Esophagus (tissue), 2 donors: ENCODE results near the gene KANK4. TPM values are rescaled to one million over a fixed set of nuclear protein-coding genes. Genes with fewer than 3 reads are reported as not detected.

Source experiments
- H3K27ac ChIP-seq, 2 donors: one replicate each; pipeline ENCODE4 v1.5.1; 2013; ENCODE audit warnings: low read depth in 2 of 2, mild to moderate bottlenecking in 2 of 2, inconsistent platforms in 1 of 2, low read length in 1 of 2, moderate library complexity in 1 of 2
- H3K27me3 ChIP-seq, 2 donors: one replicate each; pipeline ENCODE4 v1.6.1; 2013; ENCODE audit warnings: low read length in 2 of 2, control low read depth in 1 of 2, mild to moderate bottlenecking in 1 of 2; ENCODE audit not compliant: insufficient read depth in 2 of 2, control insufficient read depth in 1 of 2
- H3K36me3 ChIP-seq, 2 donors: one replicate each; pipeline ENCODE4 v1.6.1; 2013; ENCODE audit warnings: low read length in 1 of 2; ENCODE audit not compliant: control insufficient read depth in 2 of 2, insufficient read depth in 2 of 2
- H3K4me1 ChIP-seq, 2 donors: one replicate each; pipeline ENCODE4 v1.6.1; 2013; ENCODE audit warnings: low read length in 1 of 2; ENCODE audit not compliant: control insufficient read depth in 2 of 2, insufficient read depth in 2 of 2
- H3K4me3 ChIP-seq, 2 donors: one replicate each; pipeline ENCODE4 v1.5.1; 2013; ENCODE audit warnings: low read length in 2 of 2, mild to moderate bottlenecking in 2 of 2, low read depth in 1 of 2, moderate library complexity in 1 of 2
- H3K9me3 ChIP-seq, 2 donors: one replicate each; pipeline ENCODE4 v1.6.1; 2013; ENCODE audit warnings: mild to moderate bottlenecking in 2 of 2, low read depth in 1 of 2, low read length in 1 of 2, moderate library complexity in 1 of 2; ENCODE audit not compliant: control insufficient read depth in 2 of 2, insufficient read depth in 1 of 2
- WGBS, 2 donors: extraction: QIAGEN DNeasy Blood & Tissue Kit; methylation state at CpG; one replicate each; pipeline ENCODE4 v1.1.7; 2013; 5-methylcytosine and 5-hydroxymethylcytosine counted together
- polyA plus RNA-seq, 2 donors: library from polyadenylated mRNA; stranded (reverse); fragments of 200-250 nt; gene quantifications; one replicate each; pipeline ENCODE4 v1.2.3, GENCODE V29; 2013
- donor health status: healthy with polysubstance abuse.
- donor health status: Bipolar disorder and iron deficiency.

The KANK4 gene
- polyA plus RNA-seq, 2 donors = 0.01 to 0.12 TPM

- no peaks in the 10 kb centered on the region for H3K27me3 ChIP-seq
- no peak overlapping the region for H3K4me3 ChIP-seq
- H3K9me3 ChIP-seq = no peaks in the 10 kb centered on the region
- 77 to 85% methylated on average over 6 of the region's 6 CpGs for WGBS, 2 donors
- H3K36me3 ChIP-seq = no peaks in the 10 kb centered on the region
- no peak overlapping the region for H3K27ac ChIP-seq
- H3K4me1 ChIP-seq = peaks cover 0 to 3% of the 10 kb centered on the region in 2 donors
Measured at GRCh38 chr1:62234688-62235087, 84.5 kb downstream of the KANK4 start.

DNA sequence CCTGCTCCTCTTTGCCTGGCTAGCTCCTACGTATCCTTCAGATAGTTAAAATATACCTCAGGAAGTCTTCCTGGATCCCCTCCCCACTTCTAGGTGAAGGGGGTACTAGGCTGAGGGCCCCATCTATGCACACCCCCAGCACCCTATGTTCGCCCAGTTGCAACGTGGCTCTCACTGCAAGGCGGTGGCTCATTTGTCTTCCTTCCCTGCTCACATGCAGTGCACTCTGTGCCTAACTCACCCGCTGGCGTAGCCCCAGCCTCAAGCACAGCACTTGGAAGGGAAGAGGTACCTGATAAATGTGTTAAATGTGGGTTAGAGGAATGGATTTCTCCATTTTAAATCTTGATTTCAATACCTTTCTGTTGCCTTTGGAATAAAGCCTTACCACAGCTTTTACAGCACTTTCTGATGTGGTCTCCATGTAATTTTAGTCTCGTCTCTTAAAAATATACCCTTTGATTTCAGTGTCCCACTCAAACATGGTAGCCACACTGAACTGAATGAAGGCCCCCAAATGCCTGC is 85.2 kb downstream of the KANK4 start:
- Histone ChIP-seq H3K4me3 (no peak overlapping the region), H3K4me1 (peaks cover 0 to 3% of the 10 kb centered on the region in 2 donors), H3K27ac (no peak overlapping the region), H3K9me3 (no peaks in the 10 kb centered on the region), H3K27me3 (no peaks in the 10 kb centered on the region), H3K36me3 (no peaks in the 10 kb centered on the region)
- 88 to 91% methylated on average over 7 of the region's 7 CpGs for WGBS, 2 donors

DNA sequence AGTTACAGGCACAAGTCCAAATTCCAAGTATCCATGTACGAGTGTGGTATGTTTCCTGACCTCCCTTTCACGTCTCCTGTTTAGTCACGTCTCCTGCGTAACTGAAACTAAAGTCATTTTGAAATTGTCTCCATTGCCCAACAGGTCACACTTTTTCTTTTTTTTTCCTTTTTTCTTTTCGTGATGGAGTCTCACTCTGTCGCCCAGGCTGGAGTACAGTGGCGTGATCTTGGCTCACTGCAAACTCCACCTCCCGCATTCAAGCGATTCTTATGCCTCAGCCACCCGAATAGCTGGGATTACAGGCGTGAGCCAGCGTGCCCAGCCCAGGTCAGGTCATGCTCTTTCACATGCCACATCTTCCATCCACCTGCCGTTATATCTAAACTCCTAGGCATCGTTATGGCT is 86.4 kb downstream of the KANK4 start:
- H3K27ac ChIP-seq = no peak overlapping the region
- H3K4me1 ChIP-seq = peaks cover 0 to 3% of the 10 kb centered on the region in 2 donors
- 50 to 62% methylated on average over 14 of the region's 14 CpGs for WGBS, 2 donors
- H3K36me3 ChIP-seq = no peaks in the 10 kb centered on the region
- H3K4me3 ChIP-seq = no peak overlapping the region
- no peaks in the 10 kb centered on the region for H3K9me3 ChIP-seq
- no peaks in the 10 kb centered on the region for H3K27me3 ChIP-seq

DNA sequence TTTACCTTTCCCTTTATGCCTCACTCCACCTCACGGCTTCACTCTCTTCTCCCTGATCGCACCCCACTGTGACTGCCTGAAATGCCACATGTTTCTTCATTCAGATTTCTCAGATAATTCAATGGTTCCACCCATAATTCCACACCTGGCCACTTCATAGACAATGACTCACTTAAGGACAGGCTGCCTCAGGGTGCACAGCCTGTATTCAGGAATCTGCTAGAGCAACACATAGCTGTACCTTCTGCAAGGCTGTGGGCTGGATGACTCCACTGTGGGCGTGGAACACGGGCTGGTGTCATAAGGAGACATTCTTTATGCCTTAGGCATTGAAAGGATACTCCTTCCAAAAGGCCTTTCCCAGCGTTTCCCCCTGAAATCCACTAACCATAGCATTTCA is 88.5 kb downstream of the KANK4 start:
- H3K9me3 ChIP-seq = no peaks in the 10 kb centered on the region
- WGBS, 2 donors = 63 to 68% methylated on average over 5 of the region's 5 CpGs
- no peaks in the 10 kb centered on the region for H3K27me3 ChIP-seq
- peaks cover 0 to 3% of the 10 kb centered on the region in 2 donors for H3K4me1 ChIP-seq
- H3K4me3 ChIP-seq = no peak overlapping the region
- H3K36me3 ChIP-seq = no peaks in the 10 kb centered on the region
- H3K27ac ChIP-seq = no peak overlapping the region

GRCh38 chr1:62229932-62230331 is 89.3 kb downstream of the KANK4 start:
- H3K36me3 ChIP-seq = no peaks in the 10 kb centered on the region
- H3K9me3 ChIP-seq = no peaks in the 10 kb centered on the region
- no peak overlapping the region for H3K27ac ChIP-seq
- 59 to 69% methylated on average over 2 of the region's 2 CpGs for WGBS, 2 donors
- no peak overlapping the region for H3K4me3 ChIP-seq
- no peaks in the 10 kb centered on the region for H3K27me3 ChIP-seq
- peaks cover 0 to 3% of the 10 kb centered on the region in 2 donors for H3K4me1 ChIP-seq

DNA sequence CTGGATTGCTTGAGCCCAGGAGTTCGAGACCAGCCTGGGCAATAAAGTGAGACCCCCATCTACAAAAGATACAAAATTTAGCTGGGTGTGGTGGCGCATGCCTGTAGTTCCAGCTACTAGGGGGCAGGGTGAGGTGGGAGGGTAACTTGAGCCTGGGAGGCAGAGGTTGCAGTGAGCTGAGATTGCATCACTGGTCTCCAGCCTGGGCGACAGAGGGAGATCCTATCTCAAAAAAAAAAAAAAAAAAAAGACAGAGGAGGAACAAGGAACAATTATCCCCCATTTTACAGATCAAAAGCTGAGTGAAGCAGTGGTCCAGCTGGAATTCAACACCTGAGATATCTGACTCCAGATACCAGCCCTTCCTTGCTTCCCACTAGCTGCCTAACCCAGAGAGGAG is 89.8 kb downstream of the KANK4 start:
- Histone ChIP-seq H3K27ac (no peak overlapping the region), H3K4me3 (no peak overlapping the region), H3K36me3 (no peaks in the 10 kb centered on the region), H3K4me1 (peaks cover 0 to 3% of the 10 kb centered on the region in 2 donors), H3K9me3 (no peaks in the 10 kb centered on the region), H3K27me3 (no peaks in the 10 kb centered on the region)
- 86 to 91% methylated on average over 3 of the region's 3 CpGs for WGBS, 2 donors

DNA sequence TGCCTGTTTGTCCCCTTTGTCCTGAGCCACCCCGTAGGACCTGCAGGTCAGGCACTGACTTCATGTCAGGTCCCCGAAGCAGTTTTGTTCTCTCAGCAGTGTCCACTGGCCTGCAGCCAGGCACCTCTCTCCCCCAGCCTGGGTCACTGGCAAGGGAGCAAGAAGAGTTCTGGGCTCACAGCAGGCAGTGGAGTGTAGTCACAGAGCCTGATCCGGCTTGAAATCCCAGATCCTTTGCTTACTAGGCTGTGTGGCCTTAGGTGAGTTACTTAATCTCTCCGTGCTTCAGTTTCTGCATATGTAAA is 90.4 kb downstream of the KANK4 start:
- H3K27me3 ChIP-seq = no peaks in the 10 kb centered on the region
- no peak overlapping the region for H3K4me3 ChIP-seq
- H3K27ac ChIP-seq = no peak overlapping the region
- H3K4me1 ChIP-seq = peaks cover 0 to 2% of the 10 kb centered on the region in 2 donors
- 72 to 79% methylated on average over 4 of the region's 4 CpGs for WGBS, 2 donors
- no peaks in the 10 kb centered on the region for H3K9me3 ChIP-seq
- H3K36me3 ChIP-seq = no peaks in the 10 kb centered on the region

DNA sequence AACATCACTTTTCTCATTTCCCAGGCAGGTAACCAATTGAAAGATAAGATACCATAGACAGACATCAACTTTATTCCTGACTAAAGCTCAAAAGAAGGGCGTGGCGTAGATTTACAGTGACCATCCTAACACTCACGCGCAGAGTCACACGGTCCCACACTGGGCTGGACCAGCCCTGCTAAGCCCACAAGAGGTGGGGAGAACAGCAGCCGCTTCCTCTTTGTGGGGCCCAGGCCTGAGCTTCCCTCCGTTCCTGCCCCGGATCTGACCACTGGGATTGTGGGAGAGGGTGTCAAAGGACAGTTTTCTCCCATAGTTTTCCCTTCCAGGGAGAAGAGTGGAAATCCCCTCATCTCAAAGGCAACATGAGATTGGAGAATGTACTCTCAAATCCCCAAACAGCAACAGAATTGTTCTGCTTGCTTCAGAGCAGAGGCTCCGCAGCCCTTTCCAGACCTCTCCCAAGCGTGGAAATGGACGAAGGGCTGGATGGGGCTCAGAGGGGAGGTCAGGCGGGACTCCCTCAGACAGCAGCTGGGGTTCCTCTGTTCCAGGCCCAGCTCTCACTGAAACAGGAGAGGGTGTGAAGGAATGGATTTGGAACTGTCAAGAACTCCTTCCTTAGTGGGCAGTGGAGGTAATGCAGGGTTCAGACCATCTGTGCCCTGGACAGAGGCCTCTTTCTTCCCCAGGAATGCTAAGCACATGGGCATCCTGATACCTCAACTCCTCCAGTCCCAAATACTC is 90.9 kb downstream of the KANK4 start:
- Histone ChIP-seq H3K9me3 (no peaks in the 10 kb centered on the region), H3K4me1 (peaks cover 0 to 2% of the 10 kb centered on the region in 2 donors), H3K36me3 (no peaks in the 10 kb centered on the region), H3K27me3 (no peaks in the 10 kb centered on the region), H3K4me3 (no peak overlapping the region), H3K27ac (no peak overlapping the region)
- WGBS, 2 donors = 86 to 87% methylated on average over 12 of the region's 12 CpGs

- Histone ChIP-seq H3K4me1 (no peaks in the 10 kb centered on the region), H3K27me3 (no peaks in the 10 kb centered on the region), H3K27ac (no peak overlapping the region), H3K36me3 (no peaks in the 10 kb centered on the region), H3K9me3 (no peaks in the 10 kb centered on the region), H3K4me3 (no peak overlapping the region)
- 86 to 87% methylated on average over 11 of the region's 11 CpGs for WGBS, 2 donors
Measured at GRCh38 chr1:62227496-62227895, 91.7 kb downstream of the KANK4 start.

GRCh38 chr1:62224182-62224581 is 95.1 kb downstream of the KANK4 start:
- Histone ChIP-seq H3K4me3 (no peak overlapping the region), H3K27ac (no peak overlapping the region), H3K9me3 (no peaks in the 10 kb centered on the region), H3K36me3 (no peaks in the 10 kb centered on the region), H3K27me3 (no peaks in the 10 kb centered on the region), H3K4me1 (no peaks in the 10 kb centered on the region)
- WGBS, 2 donors = 42 to 46% methylated on average over 2 of the region's 3 CpGs
